ENCODE results near the gene PLCD4. TPM values are rescaled to one million over a fixed set of nuclear protein-coding genes. Genes with fewer than 3 reads are reported as not detected.

Gene PLCD4
- total and polyA plus RNA-seq, 2 of the 8 experiments (the other 6 are each of a cell fraction or from before 2014, with no cell fraction given), result 0.21 to 0.50 TPM

DNA sequence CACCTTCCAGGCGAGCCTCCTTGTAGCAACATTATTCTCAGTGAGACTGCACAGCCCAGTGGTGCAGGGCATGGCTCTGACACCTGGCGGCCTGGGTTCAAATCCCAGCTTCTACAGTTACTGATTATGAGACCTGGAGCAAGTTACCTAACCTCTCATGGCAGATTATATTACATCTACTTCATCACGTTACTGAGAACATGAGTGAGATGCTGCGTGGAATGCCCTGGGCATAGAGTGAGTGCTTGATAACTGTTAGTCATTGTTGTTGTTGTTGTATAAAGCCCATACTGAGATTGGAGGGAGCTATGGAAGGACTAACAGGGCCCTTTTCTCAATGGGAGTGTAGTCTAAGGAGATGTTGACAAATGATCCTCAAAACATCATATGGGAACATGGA lies 18.7 kb downstream of the PLCD4 start:
- Histone ChIP-seq H3K27me3 (replicated peaks in 1 of 4; ENCODE audit: control insufficient read depth in 3 of 4, extremely low read depth in 1 of 4, insufficient read depth in 3 of 4, low read length in 3 of 4) (no peaks in the 10 kb centered on the region; a peak in 1 of 7 replicates), H3K4me3 (ENCODE audit: extremely low read depth in 1 of 4, insufficient read depth in 2 of 4, low read depth in 3 of 4, low read length in 4 of 4) (no peak overlapping the region), H4K20me1 (replicated peaks in 1 of 2; ENCODE audit: control insufficient read depth in 1 of 2, insufficient read depth in 2 of 2, low read length in 2 of 2) (no peaks in the 10 kb centered on the region), H4K5ac (ENCODE audit: insufficient read length, low read depth, low read length) (no peak overlapping the region), H2AK5ac (ENCODE audit: low read depth, low read length) (no peak overlapping the region), H4K91ac (replicated peaks; ENCODE audit: insufficient read length, low read length) (no peak overlapping the region), H3K18ac (ENCODE audit: extremely low read depth, low read length) (no peak overlapping the region), H3K4ac (replicated peaks; ENCODE audit: insufficient read length, low read depth, low read length) (no peak overlapping the region), H3K9me3 (ENCODE audit: insufficient read depth in 2 of 2, low read depth in 1 of 2, low read length in 1 of 2) (no peaks in the 10 kb centered on the region), H4K8ac (ENCODE audit: extremely low read depth, insufficient read depth, low read length) (no peak overlapping the region; the same call in 1 of the 2 replicates), H2BK120ac (replicated peaks; ENCODE audit: low read depth, low read length) (no peak overlapping the region), H3K36me3 (ENCODE audit: control insufficient read depth in 2 of 4, insufficient read depth in 4 of 4, low read length in 3 of 4) (no peaks in the 10 kb centered on the region), H2BK20ac (ENCODE audit: low read length) (no peak overlapping the region), H2BK15ac (ENCODE audit: low read length) (no peak overlapping the region), H3K4me1 (replicated peaks in 1 of 4; ENCODE audit: control insufficient read depth in 3 of 4, insufficient read depth in 4 of 4, low read length in 3 of 4) (no peaks in the 10 kb centered on the region; a peak in 1 of 7 replicates), H2BK5ac (ENCODE audit: low read depth, low read length) (no peak overlapping the region), H3K23ac (ENCODE audit: insufficient read length) (no peak overlapping the region), H2AFZ (ENCODE audit: low read length) (no peak overlapping the region), H3K79me2 (ENCODE audit: control insufficient read depth in 1 of 2, insufficient read depth in 2 of 2, low read length in 2 of 2) (no peaks in the 10 kb centered on the region), H3K14ac (ENCODE audit: insufficient read length) (no peak overlapping the region), H3K23me2 (ENCODE audit: low read depth, low read length) (no peaks in the 10 kb centered on the region), H3K79me1 (ENCODE audit: low read depth, low read length) (no peaks in the 10 kb centered on the region), H3K27ac (ENCODE audit: low read depth, low read length) (no peak overlapping the region), H3K4me2 (ENCODE audit: insufficient read depth in 1 of 2, low read depth in 2 of 2, low read length in 2 of 2) (no peak overlapping the region), H2BK12ac (ENCODE audit: low read depth, low read length) (no peak overlapping the region), H3K56ac (replicated peaks; ENCODE audit: insufficient read length, low read depth, low read length) (no peak overlapping the region), H3K9ac (replicated peaks in 1 of 4; ENCODE audit: extremely low read depth in 1 of 4, low read depth in 3 of 4, low read length in 3 of 4) (no peak overlapping the region)
- DNase-seq (ENCODE audit: low read depth in 1 of 2, low spot score in 2 of 2) (no peak), FAIRE-seq (no peak)
- ChIA-PET CTCF (ENCODE audit: partially characterized antibody) (interaction anchor here (0.6 to 1.0 kb wide), 3 partner anchors 16 to 218 kb away, joined by 3 to 4 read pairs (median 3); no protein-coding TSS in a partner anchor), POLR2A (ENCODE audit: partially characterized antibody) (interaction anchor here (1.3 kb wide), 2 partner anchors 11 to 19 kb away, joined by 3 read pairs; partner anchors contain the start of gene PLCD4)
- TF ChIP-seq CEBPB (IDR thresholded peaks at IDR 0.05; ENCODE audit: low read depth, low read length) (no peak), RXRA (IDR thresholded peaks at IDR 0.05; ENCODE audit: insufficient read depth, low read depth, low read length) (no peak), GABPA (IDR thresholded peaks at IDR 0.05; ENCODE audit: borderline replicate concordance, insufficient read depth, low read length) (no peak), SIX5 (IDR thresholded peaks at IDR 0.05; ENCODE audit: low read depth, low read length) (no peak), SIRT6 (IDR thresholded peaks at IDR 0.05; ENCODE audit: low read length) (no peak), EGR1 (IDR thresholded peaks at IDR 0.05; ENCODE audit: borderline replicate concordance, low read depth, low read length) (no peak), BRCA1 (IDR thresholded peaks at IDR 0.05; ENCODE audit: low read depth, low read length) (no peak), BACH1 (IDR thresholded peaks at IDR 0.05; ENCODE audit: low read length) (no peak), NRF1 (IDR thresholded peaks at IDR 0.05; ENCODE audit: low read depth, low read length) (no peak), HDAC6 (IDR thresholded peaks at IDR 0.05; ENCODE audit: low read depth, low read length) (no peak), PHF8 (conservative IDR thresholded peaks at IDR 0.05; ENCODE audit: low read depth, low read length) (no peak)
- TF ChIP-seq, protein P1, sequence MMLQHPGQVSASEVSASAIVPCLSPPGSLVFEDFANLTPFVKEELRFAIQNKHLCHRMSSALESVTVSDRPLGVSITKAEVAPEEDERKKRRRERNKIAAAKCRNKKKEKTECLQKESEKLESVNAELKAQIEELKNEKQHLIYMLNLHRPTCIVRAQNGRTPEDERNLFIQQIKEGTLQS (IDR thresholded peaks at IDR 0.05; ENCODE audit: insufficient read depth, low read depth, low read length), result no peak
- 93% methylated on average over 4 of the region's 4 CpGs; no CpG with 5 or more reads in 1 of the 2 experiments for WGBS, 2 experiments (ENCODE audit: extremely low coverage in 1 of 2, insufficient coverage in 1 of 2, insufficient read length in 1 of 2, insufficient replicate concordance in 2 of 2, low coverage in 1 of 2, low lambda C conversion rate in 2 of 2, missing lambda C conversion rate in 1 of 2)
